Vagina (tissue), 2 donors: ENCODE data around the gene PICALM.

Experiments used
- POLR2A ChIP-seq, 2 donors: fragments of 450-650 bp; IDR thresholded peaks; one replicate each; pipeline ENCODE4 v1.6.1; 2017; ENCODE audit warnings: antibody characterized with exemption in 2 of 2, mild to moderate bottlenecking in 2 of 2, moderate library complexity in 2 of 2
- POLR2AphosphoS5 ChIP-seq, 2 donors: sonication (generic); formaldehyde crosslinking; IDR thresholded peaks; one replicate each; pipeline ENCODE4 v1.9.0; 2017; ENCODE audit warnings: antibody characterized with exemption in 2 of 2, mild to moderate bottlenecking in 2 of 2, low read depth in 1 of 2; ENCODE audit not compliant: insufficient read depth in 1 of 2
- TF ChIP-seq, protein P1 (sequence below), 3 experiments: fragments of 450-650 bp in 2 of 3; fragments of 200-600 bp in 1 of 3; sonication (generic) in 1 of 3; IDR thresholded peaks; one replicate each; pipeline ENCODE4 v1.5.1; 2017 to 2019; ENCODE audit warnings: antibody characterized with exemption in 3 of 3, mild to moderate bottlenecking in 2 of 3, moderate library complexity in 2 of 3

DNA sequence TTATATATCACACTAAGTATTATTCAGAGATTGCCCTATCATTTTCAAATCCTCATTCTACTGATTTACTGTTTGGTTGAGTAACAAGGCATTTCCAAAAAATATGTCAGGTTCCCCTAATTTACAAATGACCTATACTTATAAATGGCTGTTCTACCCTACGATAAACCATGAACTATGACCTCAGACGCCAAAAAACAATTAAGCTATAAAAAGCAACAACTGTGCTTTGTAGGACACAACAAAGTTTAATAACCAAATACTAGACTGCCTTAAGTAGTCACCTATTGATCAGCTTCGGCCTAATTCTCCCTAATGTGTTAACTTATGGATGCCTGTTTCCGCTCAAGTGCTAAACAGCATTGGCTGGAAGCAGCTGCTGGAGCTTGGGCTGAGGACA, 53.2 kb downstream of the PICALM start:
- TF ChIP-seq, protein P1, sequence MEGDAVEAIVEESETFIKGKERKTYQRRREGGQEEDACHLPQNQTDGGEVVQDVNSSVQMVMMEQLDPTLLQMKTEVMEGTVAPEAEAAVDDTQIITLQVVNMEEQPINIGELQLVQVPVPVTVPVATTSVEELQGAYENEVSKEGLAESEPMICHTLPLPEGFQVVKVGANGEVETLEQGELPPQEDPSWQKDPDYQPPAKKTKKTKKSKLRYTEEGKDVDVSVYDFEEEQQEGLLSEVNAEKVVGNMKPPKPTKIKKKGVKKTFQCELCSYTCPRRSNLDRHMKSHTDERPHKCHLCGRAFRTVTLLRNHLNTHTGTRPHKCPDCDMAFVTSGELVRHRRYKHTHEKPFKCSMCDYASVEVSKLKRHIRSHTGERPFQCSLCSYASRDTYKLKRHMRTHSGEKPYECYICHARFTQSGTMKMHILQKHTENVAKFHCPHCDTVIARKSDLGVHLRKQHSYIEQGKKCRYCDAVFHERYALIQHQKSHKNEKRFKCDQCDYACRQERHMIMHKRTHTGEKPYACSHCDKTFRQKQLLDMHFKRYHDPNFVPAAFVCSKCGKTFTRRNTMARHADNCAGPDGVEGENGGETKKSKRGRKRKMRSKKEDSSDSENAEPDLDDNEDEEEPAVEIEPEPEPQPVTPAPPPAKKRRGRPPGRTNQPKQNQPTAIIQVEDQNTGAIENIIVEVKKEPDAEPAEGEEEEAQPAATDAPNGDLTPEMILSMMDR (IDR thresholded peaks at IDR 0.05): no peak
- TF ChIP-seq POLR2AphosphoS5 (IDR thresholded peaks at IDR 0.05; ENCODE audit: insufficient read depth in 1 of 2, low read depth in 1 of 2): no peak
- TF ChIP-seq POLR2A (IDR thresholded peaks at IDR 0.05): no peak
